Measurements from ENCODE around the gene SRF. TPM values are rescaled to one million over a fixed set of nuclear protein-coding genes. Genes with fewer than 3 reads are reported as not detected.
A peak's percentile ranks its signal among the peaks of the same experiment; 100 is the strongest.

The SRF gene
- total RNA-seq, 1 experiment from 2014 or later = 46.2 TPM

GRCh38 chr6:43181942-43182860, 11.1 kb downstream of the SRF start, which contains the start of gene CUL9 (continued):
- TF ChIP-seq, protein P1, sequence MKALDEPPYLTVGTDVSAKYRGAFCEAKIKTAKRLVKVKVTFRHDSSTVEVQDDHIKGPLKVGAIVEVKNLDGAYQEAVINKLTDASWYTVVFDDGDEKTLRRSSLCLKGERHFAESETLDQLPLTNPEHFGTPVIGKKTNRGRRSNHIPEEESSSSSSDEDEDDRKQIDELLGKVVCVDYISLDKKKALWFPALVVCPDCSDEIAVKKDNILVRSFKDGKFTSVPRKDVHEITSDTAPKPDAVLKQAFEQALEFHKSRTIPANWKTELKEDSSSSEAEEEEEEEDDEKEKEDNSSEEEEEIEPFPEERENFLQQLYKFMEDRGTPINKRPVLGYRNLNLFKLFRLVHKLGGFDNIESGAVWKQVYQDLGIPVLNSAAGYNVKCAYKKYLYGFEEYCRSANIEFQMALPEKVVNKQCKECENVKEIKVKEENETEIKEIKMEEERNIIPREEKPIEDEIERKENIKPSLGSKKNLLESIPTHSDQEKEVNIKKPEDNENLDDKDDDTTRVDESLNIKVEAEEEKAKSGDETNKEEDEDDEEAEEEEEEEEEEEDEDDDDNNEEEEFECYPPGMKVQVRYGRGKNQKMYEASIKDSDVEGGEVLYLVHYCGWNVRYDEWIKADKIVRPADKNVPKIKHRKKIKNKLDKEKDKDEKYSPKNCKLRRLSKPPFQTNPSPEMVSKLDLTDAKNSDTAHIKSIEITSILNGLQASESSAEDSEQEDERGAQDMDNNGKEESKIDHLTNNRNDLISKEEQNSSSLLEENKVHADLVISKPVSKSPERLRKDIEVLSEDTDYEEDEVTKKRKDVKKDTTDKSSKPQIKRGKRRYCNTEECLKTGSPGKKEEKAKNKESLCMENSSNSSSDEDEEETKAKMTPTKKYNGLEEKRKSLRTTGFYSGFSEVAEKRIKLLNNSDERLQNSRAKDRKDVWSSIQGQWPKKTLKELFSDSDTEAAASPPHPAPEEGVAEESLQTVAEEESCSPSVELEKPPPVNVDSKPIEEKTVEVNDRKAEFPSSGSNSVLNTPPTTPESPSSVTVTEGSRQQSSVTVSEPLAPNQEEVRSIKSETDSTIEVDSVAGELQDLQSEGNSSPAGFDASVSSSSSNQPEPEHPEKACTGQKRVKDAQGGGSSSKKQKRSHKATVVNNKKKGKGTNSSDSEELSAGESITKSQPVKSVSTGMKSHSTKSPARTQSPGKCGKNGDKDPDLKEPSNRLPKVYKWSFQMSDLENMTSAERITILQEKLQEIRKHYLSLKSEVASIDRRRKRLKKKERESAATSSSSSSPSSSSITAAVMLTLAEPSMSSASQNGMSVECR (CRISPR knock-in tag; IDR thresholded peaks at IDR 0.05; ENCODE audit: borderline replicate concordance) = peak; percentile 60; the same call in 1 of the 2 replicates
- TF ChIP-seq ZNF263 (CRISPR knock-in tag; IDR thresholded peaks at IDR 0.05; ENCODE audit: low read depth) = 0 out of 2 replicates have a peak, but pooled peaks have one; percentile 45
- TF ChIP-seq TP53 (CRISPR knock-in tag; IDR thresholded peaks at IDR 0.05) = no peak
- peak; percentile 91 for TF ChIP-seq ETV6 (CRISPR knock-in tag; IDR thresholded peaks at IDR 0.05)
- 0 out of 2 replicates have a peak, but pooled peaks have one; percentile 71 for TF ChIP-seq ZNF416 (CRISPR knock-in tag; IDR thresholded peaks at IDR 0.05)
- no peak for TF ChIP-seq NFYB (CRISPR knock-in tag; conservative IDR thresholded peaks at IDR 0.05; ENCODE audit: low read depth)
- TF ChIP-seq ZNF671 (CRISPR knock-in tag; IDR thresholded peaks at IDR 0.05) = no peak
- no peak; the same call in 1 of the 2 replicates for TF ChIP-seq TEAD1 (CRISPR knock-in tag; IDR thresholded peaks at IDR 0.05)
- TF ChIP-seq MLX (CRISPR knock-in tag; IDR thresholded peaks at IDR 0.05) = no peak
- peak; percentile 94 for TF ChIP-seq SP1 (CRISPR knock-in tag; conservative IDR thresholded peaks at IDR 0.05)
- no peak for TF ChIP-seq GRHL2 (CRISPR knock-in tag; IDR thresholded peaks at IDR 0.05; ENCODE audit: insufficient replicate concordance, severe bottlenecking)
- TF ChIP-seq FOXP1 (CRISPR knock-in tag; IDR thresholded peaks at IDR 0.05; ENCODE audit: borderline replicate concordance) = peak; percentile 67; the same call in 1 of the 2 replicates
- TF ChIP-seq CDX4 (CRISPR knock-in tag; IDR thresholded peaks at IDR 0.05; ENCODE audit: borderline replicate concordance) = no peak
- TF ChIP-seq, protein P2, sequence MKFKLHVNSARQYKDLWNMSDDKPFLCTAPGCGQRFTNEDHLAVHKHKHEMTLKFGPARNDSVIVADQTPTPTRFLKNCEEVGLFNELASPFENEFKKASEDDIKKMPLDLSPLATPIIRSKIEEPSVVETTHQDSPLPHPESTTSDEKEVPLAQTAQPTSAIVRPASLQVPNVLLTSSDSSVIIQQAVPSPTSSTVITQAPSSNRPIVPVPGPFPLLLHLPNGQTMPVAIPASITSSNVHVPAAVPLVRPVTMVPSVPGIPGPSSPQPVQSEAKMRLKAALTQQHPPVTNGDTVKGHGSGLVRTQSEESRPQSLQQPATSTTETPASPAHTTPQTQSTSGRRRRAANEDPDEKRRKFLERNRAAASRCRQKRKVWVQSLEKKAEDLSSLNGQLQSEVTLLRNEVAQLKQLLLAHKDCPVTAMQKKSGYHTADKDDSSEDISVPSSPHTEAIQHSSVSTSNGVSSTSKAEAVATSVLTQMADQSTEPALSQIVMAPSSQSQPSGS (CRISPR knock-in tag; IDR thresholded peaks at IDR 0.05; ENCODE audit: borderline replicate concordance, low read depth) = no peak
- peak; percentile 38; the same call in 1 of the 2 replicates for TF ChIP-seq CREM (CRISPR knock-in tag; IDR thresholded peaks at IDR 0.05)
- peak; percentile 77 for TF ChIP-seq USF2 (CRISPR knock-in tag; IDR thresholded peaks at IDR 0.05)
- 0 out of 2 replicates have a peak, but pooled peaks have one; percentile 20 for TF ChIP-seq ZNF121 (CRISPR knock-in tag; IDR thresholded peaks at IDR 0.05)
- TF ChIP-seq ZNF232 (CRISPR knock-in tag; IDR thresholded peaks at IDR 0.05) = peak; percentile 52; the same call in 1 of the 2 replicates
- TF ChIP-seq, protein P3, sequence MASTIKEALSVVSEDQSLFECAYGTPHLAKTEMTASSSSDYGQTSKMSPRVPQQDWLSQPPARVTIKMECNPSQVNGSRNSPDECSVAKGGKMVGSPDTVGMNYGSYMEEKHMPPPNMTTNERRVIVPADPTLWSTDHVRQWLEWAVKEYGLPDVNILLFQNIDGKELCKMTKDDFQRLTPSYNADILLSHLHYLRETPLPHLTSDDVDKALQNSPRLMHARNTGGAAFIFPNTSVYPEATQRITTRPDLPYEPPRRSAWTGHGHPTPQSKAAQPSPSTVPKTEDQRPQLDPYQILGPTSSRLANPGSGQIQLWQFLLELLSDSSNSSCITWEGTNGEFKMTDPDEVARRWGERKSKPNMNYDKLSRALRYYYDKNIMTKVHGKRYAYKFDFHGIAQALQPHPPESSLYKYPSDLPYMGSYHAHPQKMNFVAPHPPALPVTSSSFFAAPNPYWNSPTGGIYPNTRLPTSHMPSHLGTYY (CRISPR knock-in tag; IDR thresholded peaks at IDR 0.05) = no peak; the same call in 1 of the 2 replicates
- TF ChIP-seq FOXK1 (CRISPR knock-in tag; IDR thresholded peaks at IDR 0.05) = peak; percentile 90
- peak; percentile 89; the same call in 1 of the 2 replicates for TF ChIP-seq PRRX2 (CRISPR knock-in tag; IDR thresholded peaks at IDR 0.05)
- TF ChIP-seq, protein P4, sequence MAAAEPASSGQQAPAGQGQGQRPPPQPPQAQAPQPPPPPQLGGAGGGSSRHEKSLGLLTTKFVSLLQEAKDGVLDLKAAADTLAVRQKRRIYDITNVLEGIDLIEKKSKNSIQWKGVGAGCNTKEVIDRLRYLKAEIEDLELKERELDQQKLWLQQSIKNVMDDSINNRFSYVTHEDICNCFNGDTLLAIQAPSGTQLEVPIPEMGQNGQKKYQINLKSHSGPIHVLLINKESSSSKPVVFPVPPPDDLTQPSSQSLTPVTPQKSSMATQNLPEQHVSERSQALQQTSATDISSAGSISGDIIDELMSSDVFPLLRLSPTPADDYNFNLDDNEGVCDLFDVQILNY (CRISPR knock-in tag; IDR thresholded peaks at IDR 0.05) = peak; percentile 81
- TF ChIP-seq NFATC4 (CRISPR knock-in tag; IDR thresholded peaks at IDR 0.05) = no peak
- TF ChIP-seq CREB1 (CRISPR knock-in tag; IDR thresholded peaks at IDR 0.05) = no peak
- peak; percentile 64; the same call in 1 of the 2 replicates for TF ChIP-seq ZBTB43 (CRISPR knock-in tag; IDR thresholded peaks at IDR 0.05)
- no peak for TF ChIP-seq KAT7 (CRISPR knock-in tag; IDR thresholded peaks at IDR 0.05; ENCODE audit: borderline replicate concordance)
- TF ChIP-seq TEAD4 (CRISPR knock-in tag; IDR thresholded peaks at IDR 0.05) = 0 out of 2 replicates have a peak, but pooled peaks have one; percentile 45

Measured in WTC11 (cell line).